SK-N-DZ (cell line): Measurements from ENCODE around the gene FKBP4.

Experiments
- DNase-seq: peaks from one replicate; pipeline ENCODE4 v3.0.0-alpha.2; 2015; ENCODE audit warnings: low spot score

FKBP4 gene

GRCh38 chr12:2845280-2845679, 50.5 kb downstream of the FKBP4 start:
- no peak for DNase-seq

- no peak for DNase-seq
Measured at GRCh38 chr12:2851931-2852330, 57.2 kb downstream of the FKBP4 start.

- peak; percentile 80 for DNase-seq
Measured at GRCh38 chr12:2853626-2854025, 58.9 kb downstream of the FKBP4 start.
